ENCODE measurements around the gene LCOR. TPM values are rescaled to one million over a fixed set of nuclear protein-coding genes. Genes with fewer than 3 reads are reported as not detected.
A peak's percentile ranks its signal among the peaks of the same experiment; 100 is the strongest.

LCOR gene
- total RNA-seq, 1 experiment from 2014 or later = 10.5 TPM

DNA sequence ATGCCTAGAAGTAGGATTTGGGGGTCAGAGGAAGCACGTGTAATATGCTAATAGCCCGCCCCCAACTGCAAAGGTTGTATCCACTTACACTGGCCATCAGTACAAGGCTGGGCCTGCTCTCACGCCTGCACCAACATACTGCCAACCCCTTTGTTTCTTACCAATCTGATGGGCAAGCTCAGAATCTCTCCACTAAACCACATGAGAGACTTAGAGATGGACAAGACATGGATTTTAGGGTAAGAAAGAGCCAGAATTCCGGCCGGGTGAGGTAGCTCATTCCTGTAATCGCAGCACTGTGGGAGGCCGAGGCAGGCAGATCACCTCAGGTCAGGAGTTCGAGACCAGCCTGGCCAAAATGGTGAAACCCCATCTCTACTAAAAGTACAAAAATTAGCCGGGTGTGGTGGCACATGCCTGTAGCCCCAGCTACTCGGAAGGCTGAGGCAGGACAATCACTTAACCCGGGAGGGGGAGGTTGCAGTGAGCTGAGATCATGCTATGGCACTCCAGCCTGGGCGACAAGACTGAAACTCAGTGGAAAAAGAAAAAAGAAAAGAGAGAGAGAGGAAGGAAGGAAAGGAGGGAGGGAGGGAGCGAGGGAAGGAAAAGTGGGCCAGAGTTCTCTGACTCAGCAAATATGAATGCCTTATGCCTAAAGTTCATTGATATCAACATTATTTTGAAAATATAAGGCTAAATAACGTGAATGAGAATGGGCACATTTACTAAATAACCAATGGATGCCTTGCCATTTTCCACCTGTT is 191.5 kb downstream of the LCOR start:
- TF ChIP-seq EZH2phosphoT487 (IDR thresholded peaks at IDR 0.05; ENCODE audit: borderline replicate concordance, low read length) (no peak), EZH2 (IDR thresholded peaks at IDR 0.05; ENCODE audit: low read length, unreplicated experiment) (no peak), CTCF (conservative IDR thresholded peaks at IDR 0.05; ENCODE audit: low read depth, low read length) (no peak)
- POLR2A ChIA-PET (ENCODE audit: unreplicated experiment) = no interaction called here
- no peaks in the 10 kb centered on the region for H4K20me1 ChIP-seq (ENCODE audit: low read length)
- peak overlapping the region; percentile 64; the same call in 1 of the 2 replicates for H2AFZ ChIP-seq (ENCODE audit: low read length)
- H3F3A ChIP-seq (ENCODE audit: low read length, unreplicated experiment) = no peaks in the 10 kb centered on the region
- H3K4me2 ChIP-seq (ENCODE audit: low read length) = peak overlapping the region; percentile 86
- H3K4me1 ChIP-seq (ENCODE audit: insufficient read depth, low read length) = peaks cover 29% of the 10 kb centered on the region
- H3K9ac ChIP-seq (ENCODE audit: low read length) = peak overlapping the region; percentile 27; the same call in 1 of the 2 replicates
- ATAC-seq = no peak
- peak overlapping the region; percentile 90 for H3K27ac ChIP-seq (ENCODE audit: low read length)
- CTCF ChIA-PET = interaction anchor here (1.7 kb wide), 1 partner anchor 14 kb away, joined by 4 read pairs; no protein-coding TSS in a partner anchor
- intact Hi-C loops (cut with micrococcal nuclease) = loop anchor here (5.0 to 10.0 kb wide), 2 partner anchors 181 to 259 kb away; no protein-coding TSS in a partner anchor
- no peaks in the 10 kb centered on the region for H3K9me2 ChIP-seq (replicated peaks; ENCODE audit: low read length)
- no peaks in the 10 kb centered on the region for H3K79me2 ChIP-seq (ENCODE audit: low read length)
- no TSS peak for BruUV-seq (replicated peaks)
- H3K9me3 ChIP-seq (ENCODE audit: low read length) = no peaks in the 10 kb centered on the region
- DNase-seq = no peak
- H3K36me3 ChIP-seq (ENCODE audit: low read depth, low read length) = no peaks in the 10 kb centered on the region; the same call in 1 of the 2 replicates
- no peaks in the 10 kb centered on the region for H3K27me3 ChIP-seq (ENCODE audit: low read length)
- H3K4me3 ChIP-seq (ENCODE audit: low read length) = peak overlapping the region; percentile 57

DNA sequence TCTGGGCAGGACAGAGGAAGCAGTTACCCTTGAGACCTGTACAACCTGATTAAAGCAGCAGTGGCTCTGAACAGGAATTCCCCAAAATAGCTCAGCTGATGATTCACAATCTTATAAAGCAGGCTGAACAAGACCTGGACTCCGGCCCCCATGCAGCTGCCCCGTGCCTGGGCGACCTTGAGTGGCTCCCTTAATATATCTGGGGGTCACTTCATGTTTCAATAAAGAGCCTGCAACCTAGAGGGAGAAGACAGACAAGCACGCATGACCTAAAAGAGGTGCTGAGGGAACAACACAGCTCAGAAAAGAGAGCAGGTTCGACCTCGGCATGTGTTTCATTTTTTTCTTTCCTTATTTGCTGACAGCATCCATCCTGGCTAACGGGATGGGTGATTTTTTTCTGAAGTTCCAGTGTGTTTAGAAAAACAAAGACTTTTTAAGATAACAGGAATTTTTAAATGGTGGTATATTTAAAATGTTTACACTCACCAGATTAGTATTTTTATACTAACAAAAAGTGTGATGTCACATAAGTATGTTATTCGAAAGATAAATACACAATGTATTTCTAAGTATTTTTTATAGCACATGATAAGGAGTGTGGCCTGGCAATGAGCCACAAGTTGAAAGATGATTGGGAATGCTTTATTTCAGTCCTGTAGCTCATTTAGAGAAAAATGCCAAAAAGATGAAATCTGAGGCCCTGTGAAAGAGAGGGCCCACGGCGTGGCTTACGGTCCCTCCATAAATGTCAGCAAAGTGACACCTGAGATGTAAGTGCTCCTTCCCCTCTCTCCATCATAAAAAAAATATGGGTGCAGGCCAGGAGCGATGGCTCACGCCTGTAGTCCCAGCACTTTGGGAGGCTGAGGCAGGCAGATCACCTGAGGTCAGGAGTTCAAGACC is 192.3 kb downstream of the LCOR start:
- peak overlapping the region; percentile 45 for H3K9ac ChIP-seq (ENCODE audit: low read length)
- ChIA-PET CTCF (interaction anchor here (0.6 to 1.7 kb wide), 2 partner anchors 13 to 193 kb away, joined by 4 to 6 read pairs; no protein-coding TSS in a partner anchor), POLR2A (ENCODE audit: unreplicated experiment) (no interaction called here)
- H3K4me3 ChIP-seq (ENCODE audit: low read length) = peak overlapping the region; percentile 57
- H3K4me2 ChIP-seq (ENCODE audit: low read length) = peak overlapping the region; percentile 86
- ATAC-seq = peak; percentile 85
- no peaks in the 10 kb centered on the region for H3K79me2 ChIP-seq (ENCODE audit: low read length)
- no peaks in the 10 kb centered on the region for H3K9me3 ChIP-seq (ENCODE audit: low read length)
- no TSS peak for BruUV-seq (replicated peaks)
- H2AFZ ChIP-seq (ENCODE audit: low read length) = peak overlapping the region; percentile 64; the same call in 1 of the 2 replicates
- no peaks in the 10 kb centered on the region for H4K20me1 ChIP-seq (ENCODE audit: low read length)
- H3K9me2 ChIP-seq (replicated peaks; ENCODE audit: low read length) = no peaks in the 10 kb centered on the region
- peak overlapping the region; percentile 90 for H3K27ac ChIP-seq (ENCODE audit: low read length)
- TF ChIP-seq CTCF (conservative IDR thresholded peaks at IDR 0.05; ENCODE audit: low read depth, low read length) = no peak
- no peak for TF ChIP-seq EZH2 (IDR thresholded peaks at IDR 0.05; ENCODE audit: low read length, unreplicated experiment)
- no peak for TF ChIP-seq EZH2phosphoT487 (IDR thresholded peaks at IDR 0.05; ENCODE audit: borderline replicate concordance, low read length)
- DNase-seq = peak; percentile 84
- intact Hi-C loops (cut with micrococcal nuclease) = loop anchor here (5.0 to 10.0 kb wide), 3 partner anchors 182 to 260 kb away; partner anchors contain the start of gene LCOR
- peaks cover 35% of the 10 kb centered on the region for H3K4me1 ChIP-seq (ENCODE audit: insufficient read depth, low read length)
- no peaks in the 10 kb centered on the region for H3F3A ChIP-seq (ENCODE audit: low read length, unreplicated experiment)
- H3K36me3 ChIP-seq (ENCODE audit: low read depth, low read length) = no peaks in the 10 kb centered on the region; the same call in 1 of the 2 replicates
- H3K27me3 ChIP-seq (ENCODE audit: low read length) = no peaks in the 10 kb centered on the region

All from PC-3 (cell line).